IMR-90 (cell line): Measurements from ENCODE around the gene CATSPERE. TPM values are rescaled to one million over a fixed set of nuclear protein-coding genes. Genes with fewer than 3 reads are reported as not detected.

Experiments used
- ATAC-seq: fragments of 200-7000 bp; cut with Tn5 transposase; 2 replicates; pipeline ENCODE4 v1.9.1; 2020; ENCODE audit warnings: low read depth, mild to moderate bottlenecking, moderate library complexity
- BruUV-seq: library from RNA; stranded (reverse); fragments of 400-500 nt; replicated peaks from 2 replicates; lab custom pipeline; 2021; lab: Mats Ljungman, UMichigan
- CTCF ChIA-PET: fragments of 300-600 bp; formaldehyde crosslinking; extraction: SDS; loops from one replicate; lab custom pipeline; 2021; ENCODE audit warnings: antibody characterized with exemption; lab: Yijun Ruan, JAX
- POLR2A ChIA-PET: fragments of 300-600 bp; sonication (Branson Sonifier 250); formaldehyde crosslinking; loops from one replicate; lab custom pipeline; 2022; ENCODE audit warnings: antibody characterized with exemption; ENCODE audit not compliant: unreplicated experiment; lab: Charles Lee
- DNase-seq: peaks from one replicate; pipeline ENCODE4 v3.0.0; 2013
- H2AFZ ChIP-seq: replicated peaks from 2 replicates; pipeline ENCODE3; 2013; ENCODE audit warnings: low read length, mild to moderate bottlenecking; ENCODE audit not compliant: poor library complexity
- H2AK5ac ChIP-seq: 2 replicates; pipeline ENCODE4 v1.6.1; 2013; ENCODE audit warnings: low read depth, low read length, inconsistent platforms
- H2AK9ac ChIP-seq: replicated peaks from 2 replicates; pipeline ENCODE3; 2013; ENCODE audit warnings: mild to moderate bottlenecking, low read depth, low read length, moderate library complexity; ENCODE audit not compliant: poor library complexity
- H2BK120ac ChIP-seq: 2 replicates; pipeline ENCODE4 v1.6.1; 2013; ENCODE audit warnings: low read depth, low read length, inconsistent platforms
- H2BK15ac ChIP-seq: 3 replicates; pipeline ENCODE4 v1.6.1; 2013; ENCODE audit warnings: low read depth, low read length, inconsistent platforms
- H2BK20ac ChIP-seq: 2 replicates; pipeline ENCODE4 v1.6.1; 2013; ENCODE audit warnings: low read depth, mild to moderate bottlenecking, inconsistent platforms, low read length, moderate library complexity
- H2BK5ac ChIP-seq: 2 replicates; pipeline ENCODE4 v1.6.1; 2013; ENCODE audit warnings: mild to moderate bottlenecking, low read depth, low read length, inconsistent platforms; ENCODE audit not compliant: poor library complexity, severe bottlenecking
- H3K14ac ChIP-seq: replicated peaks from 2 replicates; pipeline ENCODE4 v1.6.1; 2013; ENCODE audit warnings: low read depth, low read length, inconsistent platforms
- H3K18ac ChIP-seq: 2 replicates; pipeline ENCODE4 v1.6.1; 2013; ENCODE audit warnings: low read depth, low read length, control low read depth
- H3K23ac ChIP-seq: 2 replicates; pipeline ENCODE4 v1.6.1; 2013; ENCODE audit warnings: low read depth, low read length, inconsistent platforms
- H3K27ac ChIP-seq: 2 replicates; pipeline ENCODE4 v1.5.1; 2013; ENCODE audit warnings: mild to moderate bottlenecking, control low read depth, low read length; ENCODE audit not compliant: insufficient read depth
- H3K27me3 ChIP-seq: 2 replicates; pipeline ENCODE4 v1.6.1; 2013; ENCODE audit warnings: low read length; ENCODE audit not compliant: control insufficient read depth, insufficient read depth
- H3K36me3 ChIP-seq: 2 replicates; pipeline ENCODE4 v1.6.1; 2013; ENCODE audit warnings: low read length, mixed read lengths; ENCODE audit not compliant: control insufficient read depth, insufficient read depth
- H3K4ac ChIP-seq: 2 replicates; pipeline ENCODE4 v1.6.1; 2013; ENCODE audit warnings: low read depth, low read length, inconsistent platforms
- H3K4me1 ChIP-seq: 2 replicates; pipeline ENCODE4 v1.6.1; 2013; ENCODE audit warnings: low read length, mixed read lengths; ENCODE audit not compliant: control insufficient read depth, insufficient read depth
- H3K4me2 ChIP-seq: 2 replicates; pipeline ENCODE4 v1.6.1; 2013; ENCODE audit warnings: low read depth, mild to moderate bottlenecking, control low read depth, low read length, moderate library complexity
- H3K4me3 ChIP-seq: 2 replicates; pipeline ENCODE4 v1.5.1; 2013; ENCODE audit warnings: low read depth, mild to moderate bottlenecking, control low read depth, low read length, moderate library complexity; ENCODE audit not compliant: insufficient read depth
- H3K56ac ChIP-seq: 2 replicates; pipeline ENCODE4 v1.6.1; 2013; ENCODE audit warnings: low read length, inconsistent platforms; ENCODE audit not compliant: insufficient read depth; ENCODE audit errors: extremely low read depth
- H3K79me1 ChIP-seq, 2 experiments: 2 replicates each; pipeline ENCODE4 v1.6.1; 2013; ENCODE audit warnings: low read length in 2 of 2, inconsistent platforms in 1 of 2, low read depth in 1 of 2
- H3K9ac ChIP-seq: 2 replicates; pipeline ENCODE4 v1.6.1; 2013; ENCODE audit warnings: low read depth, low read length, control low read depth
- H3K9me1 ChIP-seq: 2 replicates; pipeline ENCODE4 v1.6.1; 2013; ENCODE audit warnings: low read length, inconsistent platforms; ENCODE audit not compliant: insufficient read depth
- H3K9me3 ChIP-seq: 2 replicates; pipeline ENCODE4 v1.6.1; 2013; ENCODE audit warnings: low read length; ENCODE audit not compliant: control insufficient read depth, insufficient read depth
- H4K20me1 ChIP-seq: 2 replicates; pipeline ENCODE4 v1.6.1; 2013; ENCODE audit warnings: low read length, inconsistent platforms; ENCODE audit not compliant: insufficient read depth
- H4K5ac ChIP-seq: 2 replicates; pipeline ENCODE4 v1.6.1; 2013; ENCODE audit warnings: mild to moderate bottlenecking, low read depth, low read length, control low read depth
- H4K8ac ChIP-seq, 2 experiments: 2 replicates each; pipeline ENCODE4 v1.6.1; 2013; ENCODE audit warnings: low read depth in 2 of 2, low read length in 2 of 2, control low read depth in 1 of 2, inconsistent platforms in 1 of 2
- H4K91ac ChIP-seq: 2 replicates; pipeline ENCODE4 v1.6.1; 2013; ENCODE audit warnings: low read depth, low read length, inconsistent platforms; ENCODE audit not compliant: insufficient read depth
- BHLHE40 ChIP-seq: fragments of 150-350 bp; IDR thresholded peaks from 2 replicates; pipeline ENCODE4 v1.6.1; 2016; ENCODE audit warnings: mild to moderate bottlenecking, low read depth, low read length
- CEBPB ChIP-seq: IDR thresholded peaks from 2 replicates; pipeline ENCODE4 v1.6.1; 2012; ENCODE audit warnings: low read depth, low read length, improper control_type of control experiment
- FOS ChIP-seq: fragments of 150-350 bp; IDR thresholded peaks from 2 replicates; pipeline ENCODE4 v1.6.1; 2016; ENCODE audit warnings: low read depth, low read length
- MAFK ChIP-seq: IDR thresholded peaks from 2 replicates; pipeline ENCODE4 v1.6.1; 2012; ENCODE audit warnings: low read depth, low read length, improper control_type of control experiment
- RCOR1 ChIP-seq: IDR thresholded peaks from 2 replicates; pipeline ENCODE4 v1.6.1; 2012; ENCODE audit warnings: mild to moderate bottlenecking, low read length, improper control_type of control experiment; ENCODE audit not compliant: insufficient replicate concordance
- RFX5 ChIP-seq: IDR thresholded peaks from 2 replicates; pipeline ENCODE4 v1.8.0; 2012; ENCODE audit warnings: low read depth, mild to moderate bottlenecking, low read length, moderate library complexity
- SMC3 ChIP-seq: fragments of 150-350 bp; IDR thresholded peaks from 2 replicates; pipeline ENCODE4 v1.6.1; 2016; ENCODE audit warnings: low read depth, mild to moderate bottlenecking, antibody characterized with exemption, low read length, moderate library complexity
- USF2 ChIP-seq: fragments of 150-350 bp; IDR thresholded peaks from 2 replicates; pipeline ENCODE4 v1.6.1; 2017; ENCODE audit warnings: mild to moderate bottlenecking, antibody characterized with exemption, low read length, low read depth
- WGBS, 2 experiments: methylation state at CpG; one replicate each; pipeline versions ENCODE4 v1.1.5 to v1.1.7; 2013; ENCODE audit warnings: missing lambda C conversion rate in 2 of 2; ENCODE audit not compliant: insufficient read length in 1 of 2; ENCODE audit errors: extremely low coverage in 2 of 2; 5-methylcytosine and 5-hydroxymethylcytosine counted together
- dilution Hi-C: fragments of 300-500 bp; cut with HindIII; formaldehyde crosslinking; loops from one replicate; pipeline ENCODE4 v1.14.3; 2018; ENCODE audit warnings: low sequenced_read_pairs; ENCODE audit not compliant: unreplicated experiment
- in situ Hi-C: fragments of 300-500 bp; cut with MboI; formaldehyde crosslinking; loops from 3 replicates; pipeline ENCODE4 v1.14.3; 2019; ENCODE audit warnings: low sequenced_read_pairs, inconsistent platforms, mixed read lengths
- intact Hi-C: fragments of 100-400 bp; cut with micrococcal nuclease; formaldehyde crosslinking; loops from 2 replicates; pipeline ENCODE4 v1.10.0; 2022
- polyA plus RNA-seq, 3 experiments: library from polyadenylated mRNA; depleted of rRNA; stranded (reverse); fragments of >200 nt; gene quantifications; 2 replicates each; pipeline ENCODE4 v1.2.3, GENCODE V29; 2012; ENCODE audit warnings: low replicate concordance in 1 of 3
- total RNA-seq: library from RNA; depleted of rRNA; stranded (reverse); fragments of >200 nt; gene quantifications from 2 replicates; pipeline ENCODE4 v1.2.3, GENCODE V29; 2012

Gene CATSPERE
- total and polyA plus RNA-seq, 2 of the 4 experiments (the other 2 are of a cell fraction), result 0.07 to 0.18 TPM

GRCh38 chr1:244458781-244459180 lies 2.3 kb upstream of the CATSPERE start:
- DNase-seq, result no peak
- ChIA-PET CTCF (interaction anchor here (0.6 kb wide), 2 partner anchors 37 to 145 kb away, joined by 3 read pairs; no protein-coding TSS in a partner anchor), POLR2A (no interaction called here)
- dilution Hi-C loops, result no loop called here
- Histone ChIP-seq H4K91ac (no peak overlapping the region), H2BK15ac (no peak overlapping the region), H3K56ac (no peak overlapping the region), H2BK20ac (no peak overlapping the region), H2AK5ac (no peak overlapping the region), H3K9ac (no peak overlapping the region), H3K79me1 (no peaks in the 10 kb centered on the region), H4K20me1 (no peaks in the 10 kb centered on the region), H3K4me2 (no peak overlapping the region), H2AFZ (no peak overlapping the region), H3K27me3 (no peaks in the 10 kb centered on the region), H4K8ac (no peak overlapping the region), H3K9me3 (peaks cover 3% of the 10 kb centered on the region; the same call in 1 of the 2 replicates), H3K23ac (no peak overlapping the region), H3K27ac (no peak overlapping the region), H3K36me3 (no peaks in the 10 kb centered on the region; the same call in 1 of the 2 replicates), H3K4ac (no peak overlapping the region), H3K4me3 (no peak overlapping the region), H2BK120ac (no peak overlapping the region), H3K9me1 (no peaks in the 10 kb centered on the region; the same call in 1 of the 2 replicates), H2BK5ac (no peak overlapping the region), H3K14ac (no peak overlapping the region), H3K4me1 (no peaks in the 10 kb centered on the region), H4K5ac (no peak overlapping the region), H3K18ac (no peak overlapping the region), H2AK9ac (no peak overlapping the region)
- intact Hi-C loops, result no loop called here
- in situ Hi-C loops, result no loop called here
- no TSS peak for BruUV-seq
- no peak for ATAC-seq
- TF ChIP-seq RFX5 (no peak), RCOR1 (no peak), USF2 (no peak), FOS (no peak), CEBPB (no peak), MAFK (no peak), BHLHE40 (no peak), SMC3 (no peak)
- no CpG with 5 or more reads among the region's 4 CpGs for WGBS, 2 experiments
